HCEC 1CT (cell line): Measurements from ENCODE around the gene ANKS4B.
"Not testable (repeated sequence)": the region's sequence is repeated elsewhere in the genome, so short reads cannot be mapped to it uniquely, and the experiment has no call there.

Source experiments
- DNase-seq: peaks from one replicate; pipeline ENCODE4 v3.0.0-alpha.2; 2017

The ANKS4B gene

GRCh38 chr16:21233521-21234150, at the start of gene ANKS4B:
ANKS4B (plus strand) TSS chr16:21233699; CDS start chr16:21233738, 39 bp downstream.
- DNase-seq = no peak

- DNase-seq = no peak
Measured at GRCh38 chr16:21183995-21184394, 49.5 kb upstream of the ANKS4B start.

- DNase-seq = peak; percentile 6
Measured at GRCh38 chr16:21184834-21185233, 48.7 kb upstream of the ANKS4B start.

GRCh38 chr16:21185659-21186325, 47.7 kb upstream of the ANKS4B start:
- DNase-seq = no peak

GRCh38 chr16:21186326-21186691, 47.2 kb upstream of the ANKS4B start:
- DNase-seq = no peak

- DNase-seq = no peak
Measured at GRCh38 chr16:21189311-21189710, 44.2 kb upstream of the ANKS4B start.

GRCh38 chr16:21190013-21190412, 43.5 kb upstream of the ANKS4B start:
- DNase-seq = no peak

GRCh38 chr16:21190599-21190998, 42.9 kb upstream of the ANKS4B start:
- DNase-seq = peak; percentile 4

- no peak for DNase-seq
Measured at GRCh38 chr16:21192991-21193390, 40.5 kb upstream of the ANKS4B start.

GRCh38 chr16:21194771-21195301, 38.7 kb upstream of the ANKS4B start:
- DNase-seq = peak; percentile 18

- not testable (repeated sequence) for DNase-seq
Measured at GRCh38 chr16:21195330-21195729, 38.2 kb upstream of the ANKS4B start.

- DNase-seq = no peak
Measured at GRCh38 chr16:21197112-21197511, 36.4 kb upstream of the ANKS4B start.

- DNase-seq = no peak
Measured at GRCh38 chr16:21197621-21198020, 35.9 kb upstream of the ANKS4B start.

GRCh38 chr16:21199607-21200218, 33.8 kb upstream of the ANKS4B start:
- DNase-seq = no peak

- DNase-seq = no peak
Measured at GRCh38 chr16:21203155-21203797, 30.2 kb upstream of the ANKS4B start.

GRCh38 chr16:21205303-21205702, 28.2 kb upstream of the ANKS4B start:
- DNase-seq = no peak

GRCh38 chr16:21206550-21206949, 26.9 kb upstream of the ANKS4B start:
- DNase-seq = no peak

- no peak for DNase-seq
Measured at GRCh38 chr16:21208446-21209230, 24.9 kb upstream of the ANKS4B start.

- DNase-seq = no peak
Measured at GRCh38 chr16:21211486-21211885, 22.0 kb upstream of the ANKS4B start, which contains the start of gene ZP2. ZP2 (minus strand) TSS chr16:21211574; CDS start chr16:21211547, 27 bp downstream.

- DNase-seq = no peak
Measured at GRCh38 chr16:21214086-21214485, 19.4 kb upstream of the ANKS4B start.

- DNase-seq = no peak
Measured at GRCh38 chr16:21217121-21217520, 16.4 kb upstream of the ANKS4B start.

- DNase-seq = no peak
Measured at GRCh38 chr16:21218153-21218552, 15.3 kb upstream of the ANKS4B start.

- no peak for DNase-seq
Measured at GRCh38 chr16:21219551-21219950, 13.9 kb upstream of the ANKS4B start.
